ENCODE results near the gene AMPH.

AMPH gene

DNA sequence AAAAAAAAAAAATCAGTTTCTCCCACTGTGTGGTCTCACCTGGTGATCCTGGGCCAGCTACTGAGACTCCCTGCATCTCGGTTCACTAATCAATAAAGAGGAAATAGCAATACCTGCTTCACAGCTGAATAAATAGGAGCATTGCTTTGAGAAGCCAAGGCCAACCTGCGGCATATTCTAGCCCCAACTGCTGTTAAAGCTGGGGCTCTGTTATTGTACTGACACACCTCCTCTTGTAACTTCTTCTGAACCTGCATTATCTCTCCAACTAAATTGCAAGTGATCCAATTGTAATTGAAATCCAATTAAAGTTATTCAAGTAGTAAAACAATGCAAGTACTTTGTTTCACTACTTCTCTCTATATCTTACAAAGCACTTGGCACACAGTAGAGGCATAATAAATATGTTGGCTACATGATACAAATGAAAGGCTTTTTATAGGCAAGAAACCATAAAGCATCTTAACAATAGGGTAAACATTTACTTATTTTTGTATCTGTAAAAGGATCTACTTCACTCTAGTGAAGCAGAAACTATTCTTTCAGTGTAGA lies 38.4 kb downstream of the AMPH start:
- Histone ChIP-seq H3K4me3 (IDR thresholded peaks at IDR 0.05; ENCODE audit: insufficient read depth, low read depth, low read length) (no peak overlapping the region), H3K4me1 (ENCODE audit: low read depth, poor library complexity, severe bottlenecking) (no peaks in the 10 kb centered on the region), H3K27ac (no peak overlapping the region), H2AFZ (ENCODE audit: low read depth) (no peak overlapping the region), H3K4me2 (no peak overlapping the region), H3K27me3 (ENCODE audit: insufficient read depth, low read depth) (no peaks in the 10 kb centered on the region), H3K36me3 (ENCODE audit: insufficient read depth) (no peaks in the 10 kb centered on the region), H3K9ac (no peak overlapping the region), H3K79me2 (ENCODE audit: insufficient read depth, low read depth) (no peaks in the 10 kb centered on the region), H4K20me1 (ENCODE audit: insufficient read depth) (no peaks in the 10 kb centered on the region)
- TF ChIP-seq, protein P1, sequence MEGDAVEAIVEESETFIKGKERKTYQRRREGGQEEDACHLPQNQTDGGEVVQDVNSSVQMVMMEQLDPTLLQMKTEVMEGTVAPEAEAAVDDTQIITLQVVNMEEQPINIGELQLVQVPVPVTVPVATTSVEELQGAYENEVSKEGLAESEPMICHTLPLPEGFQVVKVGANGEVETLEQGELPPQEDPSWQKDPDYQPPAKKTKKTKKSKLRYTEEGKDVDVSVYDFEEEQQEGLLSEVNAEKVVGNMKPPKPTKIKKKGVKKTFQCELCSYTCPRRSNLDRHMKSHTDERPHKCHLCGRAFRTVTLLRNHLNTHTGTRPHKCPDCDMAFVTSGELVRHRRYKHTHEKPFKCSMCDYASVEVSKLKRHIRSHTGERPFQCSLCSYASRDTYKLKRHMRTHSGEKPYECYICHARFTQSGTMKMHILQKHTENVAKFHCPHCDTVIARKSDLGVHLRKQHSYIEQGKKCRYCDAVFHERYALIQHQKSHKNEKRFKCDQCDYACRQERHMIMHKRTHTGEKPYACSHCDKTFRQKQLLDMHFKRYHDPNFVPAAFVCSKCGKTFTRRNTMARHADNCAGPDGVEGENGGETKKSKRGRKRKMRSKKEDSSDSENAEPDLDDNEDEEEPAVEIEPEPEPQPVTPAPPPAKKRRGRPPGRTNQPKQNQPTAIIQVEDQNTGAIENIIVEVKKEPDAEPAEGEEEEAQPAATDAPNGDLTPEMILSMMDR (conservative IDR thresholded peaks at IDR 0.05; ENCODE audit: low read depth, low read length) = no peak

DNA sequence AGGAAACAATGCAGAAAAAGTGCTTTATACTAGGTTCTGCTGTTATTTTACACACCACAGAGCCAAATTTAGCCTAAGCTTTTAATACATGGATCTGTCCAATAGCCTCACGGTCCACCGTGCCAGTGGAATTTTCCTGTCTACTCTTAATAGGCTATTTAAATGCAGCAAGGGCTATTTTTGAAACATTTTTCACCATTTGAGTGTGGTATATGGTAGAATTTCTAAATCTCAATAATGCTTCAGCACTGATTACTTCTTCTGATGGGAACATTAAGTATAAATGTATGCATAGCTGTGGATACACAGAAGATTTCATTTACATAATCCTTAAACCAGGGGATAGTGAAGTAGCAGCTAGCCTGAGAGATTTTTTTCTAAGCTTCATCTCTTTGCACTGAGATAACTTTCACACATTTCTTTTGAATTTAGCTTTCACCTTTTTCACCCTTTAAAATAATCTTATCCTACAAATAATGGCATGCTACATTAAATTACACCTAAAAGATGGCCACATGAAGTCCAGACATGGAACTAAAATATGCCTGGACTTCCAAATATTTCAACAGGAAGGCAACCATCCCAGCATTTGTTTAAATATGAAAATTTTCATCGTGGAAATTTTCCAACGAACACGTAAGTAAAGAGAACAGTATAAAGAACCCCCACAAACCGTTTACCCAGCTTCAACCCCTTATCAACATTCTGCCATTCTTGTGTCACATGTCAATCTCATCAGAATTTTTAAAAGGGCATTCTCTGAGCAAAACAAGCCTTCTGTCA lies 45.4 kb downstream of the AMPH start:
- Histone ChIP-seq H3K79me2 (ENCODE audit: insufficient read depth, low read depth) (no peaks in the 10 kb centered on the region), H3K27ac (no peak overlapping the region), H3K36me3 (ENCODE audit: insufficient read depth) (no peaks in the 10 kb centered on the region), H2AFZ (ENCODE audit: low read depth) (no peak overlapping the region), H3K4me3 (IDR thresholded peaks at IDR 0.05; ENCODE audit: insufficient read depth, low read depth, low read length) (no peak overlapping the region), H3K27me3 (ENCODE audit: insufficient read depth, low read depth) (no peaks in the 10 kb centered on the region), H3K9ac (no peak overlapping the region), H4K20me1 (ENCODE audit: insufficient read depth) (no peaks in the 10 kb centered on the region), H3K4me1 (ENCODE audit: low read depth, poor library complexity, severe bottlenecking) (no peaks in the 10 kb centered on the region), H3K4me2 (no peak overlapping the region)
- TF ChIP-seq, protein P1 (conservative IDR thresholded peaks at IDR 0.05; ENCODE audit: low read depth, low read length) = no peak

DNA sequence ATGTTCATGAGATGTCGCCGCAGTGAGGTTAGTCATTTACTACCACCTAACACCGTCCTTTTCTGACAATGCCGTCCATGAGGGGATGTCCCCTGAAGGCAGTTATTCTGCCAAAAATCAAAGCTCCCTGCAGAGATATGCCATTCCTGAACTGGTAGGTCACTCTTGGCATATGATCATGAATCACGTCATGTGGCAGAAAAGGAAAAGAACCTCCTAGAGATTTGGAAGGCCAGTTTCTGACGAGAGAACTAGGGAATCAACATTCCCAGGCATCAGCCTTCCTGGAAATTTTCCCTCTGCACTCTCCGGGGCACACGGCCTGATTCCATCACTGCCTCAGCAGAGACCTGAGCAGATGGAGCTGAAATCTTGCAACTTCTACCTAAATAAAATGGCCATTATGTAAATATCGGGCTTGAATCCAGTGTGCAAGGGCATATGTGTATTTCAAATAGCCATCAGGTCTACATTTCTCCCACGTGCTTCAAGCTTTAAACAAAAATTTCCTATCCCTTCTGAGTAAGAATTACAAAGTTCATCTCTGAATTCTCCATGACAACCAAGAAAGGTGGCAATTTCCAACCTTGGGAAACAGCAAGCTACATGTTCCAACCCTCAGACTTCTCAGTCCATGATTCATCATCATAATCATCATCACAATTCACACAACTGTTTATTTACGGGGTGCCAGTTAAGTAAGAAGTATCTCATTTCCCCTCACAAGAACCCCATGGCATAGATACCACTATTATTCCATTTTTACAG lies 46.5 kb downstream of the AMPH start:
- Histone ChIP-seq H3K4me2 (no peak overlapping the region), H3K4me3 (IDR thresholded peaks at IDR 0.05; ENCODE audit: insufficient read depth, low read depth, low read length) (no peak overlapping the region), H3K27ac (no peak overlapping the region), H4K20me1 (ENCODE audit: insufficient read depth) (no peaks in the 10 kb centered on the region), H3K27me3 (ENCODE audit: insufficient read depth, low read depth) (no peaks in the 10 kb centered on the region), H3K9ac (no peak overlapping the region), H3K36me3 (ENCODE audit: insufficient read depth) (no peaks in the 10 kb centered on the region), H3K4me1 (ENCODE audit: low read depth, poor library complexity, severe bottlenecking) (no peaks in the 10 kb centered on the region), H3K79me2 (ENCODE audit: insufficient read depth, low read depth) (no peaks in the 10 kb centered on the region), H2AFZ (ENCODE audit: low read depth) (no peak overlapping the region)
- TF ChIP-seq, protein P1 (conservative IDR thresholded peaks at IDR 0.05; ENCODE audit: low read depth, low read length) = no peak

DNA sequence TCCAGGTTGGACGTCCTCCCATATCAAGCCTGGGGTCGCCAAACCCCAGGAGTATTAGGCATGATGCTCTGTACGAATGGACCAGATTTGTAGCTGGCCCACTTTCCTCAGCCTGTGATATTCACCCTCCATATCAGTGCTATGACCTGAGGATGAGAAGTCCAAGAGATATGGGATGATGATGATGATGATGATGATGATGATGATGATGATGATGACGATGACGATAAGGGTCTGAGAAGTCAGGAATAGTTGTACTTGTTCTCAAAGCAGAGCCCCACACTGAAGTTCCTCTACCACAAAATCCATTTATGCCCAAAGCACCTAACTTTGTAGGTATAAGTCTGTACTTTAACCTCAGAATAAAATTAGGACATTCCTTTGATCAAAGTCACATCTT lies 50.7 kb downstream of the AMPH start:
- Histone ChIP-seq H3K27ac (no peak overlapping the region), H3K27me3 (ENCODE audit: insufficient read depth, low read depth) (no peaks in the 10 kb centered on the region), H4K20me1 (ENCODE audit: insufficient read depth) (no peaks in the 10 kb centered on the region), H3K79me2 (ENCODE audit: insufficient read depth, low read depth) (no peaks in the 10 kb centered on the region), H3K36me3 (ENCODE audit: insufficient read depth) (no peaks in the 10 kb centered on the region), H3K9ac (no peak overlapping the region), H3K4me1 (ENCODE audit: low read depth, poor library complexity, severe bottlenecking) (no peaks in the 10 kb centered on the region), H3K4me3 (IDR thresholded peaks at IDR 0.05; ENCODE audit: insufficient read depth, low read depth, low read length) (no peak overlapping the region), H3K4me2 (no peak overlapping the region), H2AFZ (ENCODE audit: low read depth) (no peak overlapping the region)
- TF ChIP-seq, protein P1 (conservative IDR thresholded peaks at IDR 0.05; ENCODE audit: low read depth, low read length) = no peak
